ENCODE results near the gene TBATA. TPM values are rescaled to one million over a fixed set of nuclear protein-coding genes. Genes with fewer than 3 reads are reported as not detected.
A peak's percentile ranks its signal among the peaks of the same experiment; 100 is the strongest.

Gene TBATA
- total RNA-seq, 1 donor from 2014 or later: not detected

DNA sequence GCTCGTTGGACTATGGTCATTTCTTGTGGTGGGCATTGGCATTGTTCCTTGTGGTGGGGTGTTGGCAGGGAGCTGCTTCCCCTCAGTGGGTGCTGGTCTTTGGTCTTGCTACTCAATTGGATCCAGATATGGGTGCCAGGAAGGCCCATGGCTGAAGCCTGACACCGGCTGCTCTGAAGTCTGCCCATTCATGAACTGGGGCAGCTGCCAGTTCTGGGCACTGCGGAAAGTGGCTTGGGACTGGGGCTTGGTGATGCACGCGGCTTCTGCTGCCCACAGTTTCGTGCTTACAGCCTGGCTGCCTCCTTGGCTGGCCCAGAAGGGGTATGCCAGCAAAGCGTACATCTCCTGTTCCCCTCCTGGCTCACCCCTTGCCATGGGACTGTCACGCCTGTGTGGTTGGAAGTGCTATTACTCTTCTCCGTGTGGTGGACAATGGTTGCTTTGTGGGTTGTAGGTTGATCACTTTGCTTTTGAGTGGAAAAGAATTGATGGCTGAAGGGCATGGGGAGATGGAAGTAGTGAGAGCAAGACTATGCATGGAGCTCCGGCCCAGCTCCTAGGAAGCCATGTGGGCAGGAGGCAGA is 58.2 kb downstream of the TBATA start:
- Mint-ChIP-seq H3K4me3 (ENCODE audit: unreplicated experiment) (no peak overlapping the region), H3K9me3 (ENCODE audit: low read depth) (no peaks in the 10 kb centered on the region), H3K27ac (ENCODE audit: unreplicated experiment) (no peak overlapping the region), H3K36me3 (ENCODE audit: low read depth) (peaks cover 4% of the 10 kb centered on the region), H3K4me1 (ENCODE audit: low read depth) (peaks cover 16% of the 10 kb centered on the region), H3K27me3 (ENCODE audit: low read depth) (no peaks in the 10 kb centered on the region)
- TF ChIP-seq, protein P1, sequence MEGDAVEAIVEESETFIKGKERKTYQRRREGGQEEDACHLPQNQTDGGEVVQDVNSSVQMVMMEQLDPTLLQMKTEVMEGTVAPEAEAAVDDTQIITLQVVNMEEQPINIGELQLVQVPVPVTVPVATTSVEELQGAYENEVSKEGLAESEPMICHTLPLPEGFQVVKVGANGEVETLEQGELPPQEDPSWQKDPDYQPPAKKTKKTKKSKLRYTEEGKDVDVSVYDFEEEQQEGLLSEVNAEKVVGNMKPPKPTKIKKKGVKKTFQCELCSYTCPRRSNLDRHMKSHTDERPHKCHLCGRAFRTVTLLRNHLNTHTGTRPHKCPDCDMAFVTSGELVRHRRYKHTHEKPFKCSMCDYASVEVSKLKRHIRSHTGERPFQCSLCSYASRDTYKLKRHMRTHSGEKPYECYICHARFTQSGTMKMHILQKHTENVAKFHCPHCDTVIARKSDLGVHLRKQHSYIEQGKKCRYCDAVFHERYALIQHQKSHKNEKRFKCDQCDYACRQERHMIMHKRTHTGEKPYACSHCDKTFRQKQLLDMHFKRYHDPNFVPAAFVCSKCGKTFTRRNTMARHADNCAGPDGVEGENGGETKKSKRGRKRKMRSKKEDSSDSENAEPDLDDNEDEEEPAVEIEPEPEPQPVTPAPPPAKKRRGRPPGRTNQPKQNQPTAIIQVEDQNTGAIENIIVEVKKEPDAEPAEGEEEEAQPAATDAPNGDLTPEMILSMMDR (IDR thresholded peaks at IDR 0.05): no peak
- DNase-seq (ENCODE audit: low spot score): peak; percentile 65

DNA sequence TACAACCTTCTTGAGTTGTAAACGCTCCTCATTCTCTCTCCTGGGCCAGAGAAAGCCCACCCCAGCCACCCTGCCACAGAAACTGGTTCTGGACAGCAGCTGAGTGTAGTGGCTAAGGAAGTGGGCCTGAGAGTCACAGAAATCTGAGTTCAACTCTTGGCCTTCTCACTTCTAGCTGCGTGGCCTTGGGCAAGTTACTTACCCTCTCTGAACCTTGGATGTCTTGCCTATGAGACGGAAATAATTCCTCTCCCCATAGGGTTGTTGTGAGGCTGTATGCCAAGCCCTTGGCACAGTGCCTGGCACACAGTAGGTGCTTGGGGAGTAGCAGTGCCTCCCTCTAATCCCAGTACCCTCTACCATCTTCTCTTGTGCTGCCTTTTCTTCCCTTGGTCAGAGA is 61.4 kb downstream of the TBATA start:
- Mint-ChIP-seq H3K9me3 (ENCODE audit: low read depth) (no peaks in the 10 kb centered on the region), H3K4me1 (ENCODE audit: low read depth) (peaks cover 12% of the 10 kb centered on the region), H3K4me3 (ENCODE audit: unreplicated experiment) (no peak overlapping the region), H3K27ac (ENCODE audit: unreplicated experiment) (no peak overlapping the region), H3K36me3 (ENCODE audit: low read depth) (peaks cover 4% of the 10 kb centered on the region), H3K27me3 (ENCODE audit: low read depth) (no peaks in the 10 kb centered on the region)
- TF ChIP-seq, protein P1 (IDR thresholded peaks at IDR 0.05): no peak
- no peak for DNase-seq (ENCODE audit: low spot score)

DNA sequence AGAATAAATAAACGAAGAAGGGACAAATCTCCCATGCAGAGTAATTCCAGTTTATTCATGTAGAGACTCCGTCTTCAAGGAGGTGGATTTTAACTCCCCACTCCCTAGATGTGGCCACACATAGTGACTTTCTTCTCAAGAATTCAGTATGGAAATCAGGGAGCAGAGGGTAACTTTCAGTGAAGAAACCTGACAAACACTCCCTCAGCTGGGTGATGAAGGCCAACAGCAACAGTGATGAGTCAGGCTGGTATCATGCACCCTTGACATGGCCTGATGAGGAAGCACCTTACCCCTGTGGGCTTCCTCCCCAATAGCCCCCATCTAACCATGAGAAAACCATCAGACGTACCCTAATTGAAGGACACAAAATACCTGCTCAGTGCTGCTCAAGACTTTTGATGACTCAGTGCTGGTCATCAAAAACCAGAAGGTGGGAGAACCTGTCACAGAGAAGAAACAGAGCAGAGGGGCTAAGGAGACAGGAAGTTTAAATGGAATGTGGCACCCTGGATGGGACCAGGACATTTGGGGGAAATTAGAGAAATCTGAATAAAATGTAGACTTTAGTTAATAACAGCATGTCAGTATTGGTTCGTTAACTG is 62.3 kb downstream of the TBATA start:
- H3K36me3 Mint-ChIP-seq (ENCODE audit: low read depth): peaks cover 4% of the 10 kb centered on the region
- H3K27ac Mint-ChIP-seq (ENCODE audit: unreplicated experiment): peak overlapping the region; percentile 74
- DNase-seq (ENCODE audit: low spot score): no peak
- TF ChIP-seq, protein P1 (IDR thresholded peaks at IDR 0.05): no peak
- no peak overlapping the region for H3K4me3 Mint-ChIP-seq (ENCODE audit: unreplicated experiment)
- peaks cover 12% of the 10 kb centered on the region for H3K4me1 Mint-ChIP-seq (ENCODE audit: low read depth)
- no peaks in the 10 kb centered on the region for H3K9me3 Mint-ChIP-seq (ENCODE audit: low read depth)
- H3K27me3 Mint-ChIP-seq (ENCODE audit: low read depth): no peaks in the 10 kb centered on the region

Other genes with a start within 250 kb of the TBATA start
- gene PRF1, start 182.6 kb downstream of the TBATA start, total RNA-seq: not detected in 3 replicates
- gene ADAMTS14, start 112.9 kb downstream of the TBATA start, total RNA-seq: 7.7 to 9.2 TPM (median 8.7 TPM) in 3 replicates
- 44.2 to 71.8 TPM (median 60.5 TPM) in 3 replicates for gene SGPL1, start 30.6 kb upstream of the TBATA start, total RNA-seq
- 38.4 to 55.0 TPM (median 49.3 TPM) in 3 replicates for gene PCBD1, start 103.2 kb upstream of the TBATA start, total RNA-seq

All from chondrocyte (in vitro differentiated cells).